B cell (primary cell): ENCODE measurements around the gene TSPAN8. TPM values are rescaled to one million over a fixed set of nuclear protein-coding genes. Genes with fewer than 3 reads are reported as not detected.

Experiments
- ATAC-seq: fragments of 200-7000 bp; cut with Tn5 transposase; one replicate; pipeline ENCODE4 v1.10.0; 2021; ENCODE audit warnings: low read depth, mild to moderate bottlenecking, moderate number of reproducible peaks, moderate library complexity
- CTCF ChIA-PET: fragments of 350-600 bp; sonication (Branson Sonifier 250); formaldehyde crosslinking; loops from one replicate; lab custom pipeline; 2021; ENCODE audit warnings: antibody characterized with exemption, inconsistent platforms; lab: Charles Lee
- POLR2A ChIA-PET: fragments of 350-600 bp; sonication (Branson Sonifier 250); formaldehyde crosslinking; loops from one replicate; lab custom pipeline; 2021; ENCODE audit warnings: antibody characterized with exemption; lab: Charles Lee
- DNase-seq: peaks from one replicate; pipeline ENCODE4 v3.0.0; 2013
- H2AFZ ChIP-seq: 2 replicates; pipeline ENCODE4 v1.6.1; 2012; ENCODE audit warnings: mild to moderate bottlenecking, low read depth, low read length; ENCODE audit not compliant: insufficient read depth, poor library complexity, severe bottlenecking
- H3K27ac ChIP-seq, 2 donors: 1 replicate in 1 of 2; 2 replicates in 1 of 2; pipeline ENCODE4 v1.5.1; 2012 to 2013; ENCODE audit warnings: low read length in 2 of 2, mild to moderate bottlenecking in 2 of 2, moderate library complexity in 1 of 2
- H3K27me3 ChIP-seq, 4 experiments: fragments of 200-600 bp in 1 of 4; sonication (generic) in 1 of 4; replicated peaks in 1 of 4; 1 replicate in 2 of 4; 2 replicates in 2 of 4; pipeline versions ENCODE4 v1.6.1 to v1.7.0; 2013 to 2016; ENCODE audit warnings: low read length in 3 of 4, mild to moderate bottlenecking in 2 of 4, mixed read lengths in 1 of 4, moderate library complexity in 1 of 4; ENCODE audit not compliant: insufficient read depth in 4 of 4, control insufficient read depth in 3 of 4; ENCODE audit errors: control extremely low read depth in 1 of 4
- H3K36me3 ChIP-seq, 2 experiments: replicated peaks in 1 of 2; 1 replicate in 1 of 2; 2 replicates in 1 of 2; pipeline versions ENCODE4 v1.6.1 to v1.7.1; 2013; ENCODE audit warnings: low read length in 1 of 2; ENCODE audit not compliant: insufficient read depth in 2 of 2, control insufficient read depth in 1 of 2; ENCODE audit errors: control extremely low read depth in 1 of 2, extremely low read depth in 1 of 2
- H3K4me1 ChIP-seq, 2 donors: fragments of 200-600 bp in 1 of 2; sonication (generic) in 1 of 2; 1 replicate in 1 of 2; 2 replicates in 1 of 2; pipeline versions ENCODE4 v1.5.1 to v1.6.1; 2013 to 2017; ENCODE audit warnings: low read length in 2 of 2; ENCODE audit not compliant: control insufficient read depth in 2 of 2, insufficient read depth in 2 of 2
- H3K4me2 ChIP-seq: replicated peaks from 2 replicates; pipeline ENCODE3; 2012; ENCODE audit warnings: mild to moderate bottlenecking, low read depth, low read length; ENCODE audit not compliant: poor library complexity, severe bottlenecking
- H3K4me3 ChIP-seq, 5 experiments: fragments of 200-600 bp in 1 of 5; sonication (generic) in 1 of 5; 1 replicate in 3 of 5; 2 replicates in 2 of 5; pipeline versions ENCODE4 v1.5.1 to v1.7.0; 2011 to 2016; ENCODE audit warnings: low read length in 4 of 5, mild to moderate bottlenecking in 4 of 5, low read depth in 2 of 5, control low read depth in 1 of 5, moderate library complexity in 1 of 5; ENCODE audit not compliant: insufficient read depth in 1 of 5; ENCODE audit errors: control extremely low read depth in 1 of 5, extremely low read depth in 1 of 5
- H3K79me2 ChIP-seq: fragments of 200-600 bp; sonication (generic); one replicate; pipeline ENCODE4 v1.6.0; 2016; ENCODE audit warnings: low read length; ENCODE audit not compliant: control insufficient read depth, insufficient read depth
- H3K9ac ChIP-seq: fragments of 200-600 bp; sonication (generic); 2 replicates; pipeline ENCODE4 v1.6.1; 2017; ENCODE audit warnings: mild to moderate bottlenecking, low read length, moderate library complexity
- H3K9me3 ChIP-seq, 3 donors: one replicate each; pipeline versions ENCODE4 v1.6.1 to v1.7.1; 2013; ENCODE audit warnings: low read length in 2 of 3; ENCODE audit not compliant: control insufficient read depth in 2 of 3, insufficient read depth in 1 of 3; ENCODE audit errors: control extremely low read depth in 1 of 3
- H4K20me1 ChIP-seq: 2 replicates; pipeline ENCODE4 v1.6.0; 2012; ENCODE audit warnings: mild to moderate bottlenecking, low read length; ENCODE audit not compliant: insufficient read depth, control insufficient read depth, poor library complexity, severe bottlenecking
- H3K27ac Mint-ChIP-seq: one replicate; pipeline ENCODE4 v1.8.0; 2021; ENCODE audit warnings: mixed read lengths
- H3K27me3 Mint-ChIP-seq: one replicate; pipeline ENCODE4 v1.8.0; 2021; ENCODE audit warnings: mixed read lengths
- H3K4me1 Mint-ChIP-seq: one replicate; pipeline ENCODE4 v1.8.0; 2021; ENCODE audit warnings: mixed read lengths
- H3K4me3 Mint-ChIP-seq: one replicate; pipeline ENCODE4 v1.8.0; 2021; ENCODE audit warnings: mixed read lengths
- H3K9me3 Mint-ChIP-seq: one replicate; pipeline ENCODE4 v1.8.0; 2022; ENCODE audit warnings: mixed read lengths; ENCODE audit not compliant: insufficient read depth
- EZH2 ChIP-seq: IDR thresholded peaks from 2 replicates; pipeline ENCODE4 v1.6.1; 2012; ENCODE audit warnings: borderline replicate concordance, low read depth, mild to moderate bottlenecking, moderate library complexity, low read length; ENCODE audit not compliant: insufficient read depth, poor library complexity, severe bottlenecking
- WGBS: methylation state at CpG from one replicate; pipeline ENCODE4 v1.1.5; 2013; ENCODE audit warnings: missing lambda C conversion rate; ENCODE audit not compliant: insufficient coverage; 5-methylcytosine and 5-hydroxymethylcytosine counted together
- intact Hi-C: fragments of 100-400 bp; cut with micrococcal nuclease; formaldehyde crosslinking; loops from one replicate; pipeline ENCODE4 v1.10.0; 2022
- polyA plus RNA-seq: library from polyadenylated mRNA; depleted of rRNA; stranded (reverse); fragments of >200 nt; gene quantifications from 2 replicates; pipeline ENCODE4 v1.2.3, GENCODE V29; 2012
- total RNA-seq, 2 donors: library from RNA; stranded (reverse); fragments of 120-200 nt in 1 of 2; gene quantifications; 1 replicate in 1 of 2; 2 replicates in 1 of 2; pipeline versions ENCODE4 v1.2.3 to v1.2.4, GENCODE V29; 2013 to 2022
- TF ChIP-seq, protein P1 (sequence below): fragments of 200-600 bp; IDR thresholded peaks from one replicate; pipeline ENCODE4 v1.8.0; 2022; ENCODE audit warnings: antibody characterized with exemption, mild to moderate bottlenecking

TSPAN8 gene
- total and polyA plus RNA-seq, 2 donors (not counting 1 experiment from before 2014, with no cell fraction given), result not detected

DNA sequence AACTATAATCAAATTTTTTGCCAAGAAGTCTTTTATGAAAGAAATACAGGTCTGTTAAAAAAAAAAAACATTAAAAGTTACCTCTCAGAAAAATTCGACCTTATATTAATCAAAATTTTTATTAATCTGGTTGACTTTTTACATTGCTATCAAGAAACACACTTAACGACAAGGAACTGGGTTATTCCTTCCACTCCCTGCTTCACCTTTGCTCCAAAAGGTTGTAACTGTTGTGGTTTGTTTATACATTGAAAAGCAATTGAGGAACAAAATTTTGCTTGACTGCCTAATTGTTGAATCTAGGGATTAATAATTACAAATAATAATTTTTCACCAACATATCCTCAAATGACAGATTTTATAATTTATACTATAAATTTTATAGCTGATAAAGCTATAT, 28.4 kb downstream of the TSPAN8 start:
- H3K27ac Mint-ChIP-seq, result no peak overlapping the region
- H3K27me3 Mint-ChIP-seq, result no peaks in the 10 kb centered on the region
- H3K9me3 Mint-ChIP-seq, result no peaks in the 10 kb centered on the region

GRCh38 chr12:71128191-71128788, 29.5 kb downstream of the TSPAN8 start:
- POLR2A ChIA-PET, result no interaction called here
- WGBS, result 38% methylated on average over 1 of the region's 1 CpG
- DNase-seq (no peak), ATAC-seq (no peak)
- Mint-ChIP-seq H3K4me3 (no peak overlapping the region), H3K4me1 (no peaks in the 10 kb centered on the region), H3K27me3 (no peaks in the 10 kb centered on the region), H3K27ac (no peak overlapping the region), H3K9me3 (no peaks in the 10 kb centered on the region)
- no peaks in the 10 kb centered on the region for H3K36me3 ChIP-seq
- no peaks in the 10 kb centered on the region for H3K79me2 ChIP-seq
- no peaks in the 10 kb centered on the region for H4K20me1 ChIP-seq
- H3K4me1 ChIP-seq, result no peaks in the 10 kb centered on the region
- H3K27ac ChIP-seq, result no peak overlapping the region
- H3K9ac ChIP-seq, result no peak overlapping the region
- TF ChIP-seq EZH2, result no peak
- TF ChIP-seq, protein P1, sequence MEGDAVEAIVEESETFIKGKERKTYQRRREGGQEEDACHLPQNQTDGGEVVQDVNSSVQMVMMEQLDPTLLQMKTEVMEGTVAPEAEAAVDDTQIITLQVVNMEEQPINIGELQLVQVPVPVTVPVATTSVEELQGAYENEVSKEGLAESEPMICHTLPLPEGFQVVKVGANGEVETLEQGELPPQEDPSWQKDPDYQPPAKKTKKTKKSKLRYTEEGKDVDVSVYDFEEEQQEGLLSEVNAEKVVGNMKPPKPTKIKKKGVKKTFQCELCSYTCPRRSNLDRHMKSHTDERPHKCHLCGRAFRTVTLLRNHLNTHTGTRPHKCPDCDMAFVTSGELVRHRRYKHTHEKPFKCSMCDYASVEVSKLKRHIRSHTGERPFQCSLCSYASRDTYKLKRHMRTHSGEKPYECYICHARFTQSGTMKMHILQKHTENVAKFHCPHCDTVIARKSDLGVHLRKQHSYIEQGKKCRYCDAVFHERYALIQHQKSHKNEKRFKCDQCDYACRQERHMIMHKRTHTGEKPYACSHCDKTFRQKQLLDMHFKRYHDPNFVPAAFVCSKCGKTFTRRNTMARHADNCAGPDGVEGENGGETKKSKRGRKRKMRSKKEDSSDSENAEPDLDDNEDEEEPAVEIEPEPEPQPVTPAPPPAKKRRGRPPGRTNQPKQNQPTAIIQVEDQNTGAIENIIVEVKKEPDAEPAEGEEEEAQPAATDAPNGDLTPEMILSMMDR, result no peak
- no peak overlapping the region for H2AFZ ChIP-seq
- H3K4me3 ChIP-seq, result no peak overlapping the region
- no peak overlapping the region for H3K4me2 ChIP-seq
- intact Hi-C loops, result no loop called here
- CTCF ChIA-PET, result no interaction called here
- H3K9me3 ChIP-seq, result peaks cover 0 to 2% (median 0%) of the 10 kb centered on the region in 3 donors
- H3K27me3 ChIP-seq, result no peaks in the 10 kb centered on the region

More for the DNA sequence above, 28.4 kb downstream of the TSPAN8 start:
- H3K27me3 ChIP-seq, result no peaks in the 10 kb centered on the region
- H2AFZ ChIP-seq, result no peak overlapping the region
- no peaks in the 10 kb centered on the region for H3K79me2 ChIP-seq
- DNase-seq, result no peak
- no peak overlapping the region for H3K4me2 ChIP-seq
- TF ChIP-seq, protein P1, result no peak
- no peak for TF ChIP-seq EZH2
- no peak for ATAC-seq
- no peak overlapping the region for H3K27ac ChIP-seq
- peaks cover 0 to 2% (median 0%) of the 10 kb centered on the region in 3 donors for H3K9me3 ChIP-seq
- H4K20me1 ChIP-seq, result no peaks in the 10 kb centered on the region
- WGBS, result no CpG with 5 or more reads among the region's 2 CpGs
- ChIA-PET CTCF (no interaction called here), POLR2A (no interaction called here)
- no peak overlapping the region for H3K9ac ChIP-seq
- no peaks in the 10 kb centered on the region for H3K4me1 ChIP-seq
- H3K4me1 Mint-ChIP-seq, result no peaks in the 10 kb centered on the region
- no peak overlapping the region for H3K4me3 Mint-ChIP-seq
- H3K36me3 ChIP-seq, result no peaks in the 10 kb centered on the region
- intact Hi-C loops, result no loop called here
- H3K4me3 ChIP-seq, result no peak overlapping the region
